Suppressor macrophage (primary cell): ENCODE measurements around the gene ZNF787.
"Not testable (repeated sequence)": the region's sequence is repeated elsewhere in the genome, so short reads cannot be mapped to it uniquely, and the experiment has no call there.

ENCODE experiments used
- DNase-seq, 4 experiments: peaks; one replicate each; pipeline ENCODE4 v3.0.0-alpha.2; 2020 to 2022

Gene ZNF787

GRCh38 chr19:56119582-56119978 lies 1.5 kb downstream of the ZNF787 start:
- peak in 1 of 4 experiments; percentile 35 for DNase-seq

GRCh38 chr19:56118666-56119581 lies 2.2 kb downstream of the ZNF787 start:
- peak; percentile 64 to 78 (median 70) for DNase-seq

GRCh38 chr19:56117889-56118288 lies 3.2 kb downstream of the ZNF787 start:
- DNase-seq: no peak

GRCh38 chr19:56117376-56117884 lies 3.7 kb downstream of the ZNF787 start:
- no peak for DNase-seq

- DNase-seq: no peak
These were observed 4.5 kb downstream of the ZNF787 start for GRCh38 chr19:56116606-56117005.

GRCh38 chr19:56115490-56115889 lies 5.6 kb downstream of the ZNF787 start:
- no peak for DNase-seq

- DNase-seq: no peak
These were observed 6.4 kb downstream of the ZNF787 start for GRCh38 chr19:56114778-56115110.

GRCh38 chr19:56114051-56114777 lies 6.9 kb downstream of the ZNF787 start:
- no peak for DNase-seq

GRCh38 chr19:56113074-56113632 lies 7.9 kb downstream of the ZNF787 start:
- DNase-seq: no peak

GRCh38 chr19:56112313-56112709 lies 8.8 kb downstream of the ZNF787 start:
- DNase-seq: no peak

- DNase-seq: peak; percentile 85 to 92 (median 88)
These were observed 9.3 kb downstream of the ZNF787 start for GRCh38 chr19:56111601-56112312.

- DNase-seq: peak; percentile 30 to 73 (median 58)
These were observed 10.3 kb downstream of the ZNF787 start for GRCh38 chr19:56110515-56111448.

- DNase-seq: peak; percentile 36 to 57 (median 50)
These were observed 11.9 kb downstream of the ZNF787 start for GRCh38 chr19:56109226-56109625.

- peak; percentile 49 to 81 (median 67) for DNase-seq
These were observed 12.5 kb downstream of the ZNF787 start for GRCh38 chr19:56108447-56109195.

GRCh38 chr19:56107626-56108351 lies 13.3 kb downstream of the ZNF787 start:
- DNase-seq: no peak

- no peak for DNase-seq
These were observed 14.1 kb downstream of the ZNF787 start for GRCh38 chr19:56106993-56107392.

- DNase-seq: no peak
These were observed 14.7 kb downstream of the ZNF787 start for GRCh38 chr19:56106397-56106849.

GRCh38 chr19:56105831-56106396 lies 15.2 kb downstream of the ZNF787 start:
- not testable (repeated sequence) for DNase-seq

GRCh38 chr19:56105090-56105701 lies 15.9 kb downstream of the ZNF787 start:
- DNase-seq: peak; percentile 60 to 87 (median 78)
